ENCODE data around the gene MAN1B1. TPM values are rescaled to one million over a fixed set of nuclear protein-coding genes. Genes with fewer than 3 reads are reported as not detected.

MAN1B1 gene
- total and polyA plus RNA-seq, 2 donors (not counting 3 experiments of a cell fraction or from before 2014, with no cell fraction given) = 75.3 to 83.3 TPM

GRCh38 chr9:137058521-137059234 lies 28.1 kb upstream of the MAN1B1 start:
- no peak overlapping the region for H3K9ac ChIP-seq (replicated peaks; ENCODE audit: extremely low read depth, insufficient read depth, low read length)
- no peaks in the 10 kb centered on the region for H3K4me1 ChIP-seq (ENCODE audit: control insufficient read depth, extremely low read depth, insufficient read depth, low read length)
- H2AFZ ChIP-seq (ENCODE audit: low read depth, low read length) = no peak overlapping the region
- ChIA-PET CTCF (interaction anchor here (0.9 to 7.4 kb wide), 5 partner anchors 9 to 178 kb away, joined by 3 to 50 read pairs (median 7); partner anchors contain the start of gene NPDC1), POLR2A (interaction anchor here (0.6 to 0.7 kb wide), 2 partner anchors 153 to 404 kb away, joined by 3 to 9 read pairs; no protein-coding TSS in a partner anchor)
- H3K4me2 ChIP-seq (ENCODE audit: insufficient read depth, low read length) = no peak overlapping the region
- no TSS peak for BruUV-seq (replicated peaks)
- intact Hi-C loops (cut with micrococcal nuclease) = no loop called here
- H3K79me2 ChIP-seq (ENCODE audit: control insufficient read depth, insufficient read depth, low read length) = no peaks in the 10 kb centered on the region
- no peak overlapping the region for H3K4me3 ChIP-seq (replicated peaks in 1 of 3; ENCODE audit: insufficient read depth in 1 of 3, low read depth in 1 of 3, low read length in 3 of 3)
- no peaks in the 10 kb centered on the region for H4K20me1 ChIP-seq (replicated peaks; ENCODE audit: control insufficient read depth, extremely low read depth, insufficient read depth, low read length)
- DNase-seq (ENCODE audit: low read depth, low spot score) = no peak
- peaks cover 0 to 6% of the 10 kb centered on the region in 2 experiments for H3K27me3 ChIP-seq (ENCODE audit: control insufficient read depth in 2 of 2, insufficient read depth in 2 of 2, low read length in 2 of 2)
- TF ChIP-seq POLR2A (IDR thresholded peaks at IDR 0.05; ENCODE audit: low read depth, low read length) = no peak
- no peak for TF ChIP-seq MYC (IDR thresholded peaks at IDR 0.05; ENCODE audit: low read depth, low read length)
- no peak for TF ChIP-seq POLR2AphosphoS5 (IDR thresholded peaks at IDR 0.05; ENCODE audit: insufficient read depth, low read depth, low read length)
- TF ChIP-seq FOS (IDR thresholded peaks at IDR 0.05; ENCODE audit: borderline replicate concordance, insufficient read depth, low read length) = no peak
- no peak for TF ChIP-seq CTCF (IDR thresholded peaks at IDR 0.05; ENCODE audit: extremely low read depth in 1 of 2, insufficient read depth in 1 of 2, low read depth in 1 of 2, low read length in 2 of 2)
- TF ChIP-seq JUN (IDR thresholded peaks at IDR 0.05; ENCODE audit: borderline replicate concordance, insufficient read depth, insufficient read length, low read depth) = no peak
- no peak for TF ChIP-seq EZH2 (IDR thresholded peaks at IDR 0.05; ENCODE audit: borderline replicate concordance, low read depth, low read length, severe bottlenecking)
- no peak for TF ChIP-seq MAX (IDR thresholded peaks at IDR 0.05; ENCODE audit: insufficient read depth, insufficient read length)
- no peak for TF ChIP-seq GATA2 (IDR thresholded peaks at IDR 0.05; ENCODE audit: insufficient read depth, insufficient read length, low read depth, low read length)
- no peaks in the 10 kb centered on the region for H3K36me3 ChIP-seq (ENCODE audit: control insufficient read depth in 2 of 2, extremely low read depth in 1 of 2, insufficient read depth in 2 of 2, low read length in 2 of 2)
- no peaks in the 10 kb centered on the region for H3K9me3 ChIP-seq (replicated peaks; ENCODE audit: control insufficient read depth, insufficient read depth, low read length)
- dilution Hi-C loops (cut with MboI; ENCODE audit: extremely low pct_ligation_motif_present, low sequenced_read_pairs) = no loop called here
- FAIRE-seq = no peak
- H3K27ac ChIP-seq (ENCODE audit: insufficient read depth, low read depth, low read length) = no peak overlapping the region
- no peaks in the 10 kb centered on the region for H3K9me1 ChIP-seq (replicated peaks; ENCODE audit: control insufficient read depth, extremely low read depth, insufficient read depth, low read length)

Data from endothelial cell of umbilical vein (primary cell).